Fibroblast of lung (primary cell): ENCODE measurements around the gene CHST11. TPM values are rescaled to one million over a fixed set of nuclear protein-coding genes. Genes with fewer than 3 reads are reported as not detected.
A peak's percentile ranks its signal among the peaks of the same experiment; 100 is the strongest.

ENCODE experiments used
- DNase-seq, 2 donors: peaks; one replicate each; pipeline versions ENCODE4 v3.0.0 to v3.0.0-alpha.2; 2010; ENCODE audit warnings: low read depth in 2 of 2
- H2AFZ ChIP-seq: 2 replicates; pipeline ENCODE4 v1.5.1; 2012; ENCODE audit warnings: low read length, control low read depth, inconsistent platforms
- H3K27ac ChIP-seq: 2 replicates; pipeline ENCODE4 v1.5.1; 2011; ENCODE audit warnings: low read length, control low read depth; ENCODE audit not compliant: insufficient read depth
- H3K27me3 ChIP-seq: 2 replicates; pipeline ENCODE4 v1.5.1; 2011; ENCODE audit warnings: mild to moderate bottlenecking, low read length; ENCODE audit not compliant: control insufficient read depth, insufficient read depth
- H3K36me3 ChIP-seq: 2 replicates; pipeline ENCODE4 v1.5.1; 2011; ENCODE audit warnings: low read length; ENCODE audit not compliant: control insufficient read depth, insufficient read depth
- H3K4me1 ChIP-seq: 2 replicates; pipeline ENCODE4 v1.5.1; 2011; ENCODE audit warnings: low read length; ENCODE audit not compliant: control insufficient read depth, insufficient read depth; ENCODE audit errors: extremely low read depth
- H3K4me2 ChIP-seq: 2 replicates; pipeline ENCODE4 v1.5.1; 2011; ENCODE audit warnings: low read length, control low read depth; ENCODE audit not compliant: insufficient read depth; ENCODE audit errors: extremely low read depth
- H3K4me3 ChIP-seq, 4 experiments: fragments of 200-600 bp in 1 of 4; sonication (generic) in 1 of 4; replicated peaks in 1 of 4; 2 replicates each; pipeline ENCODE4 v1.5.1; 2011 to 2016; ENCODE audit warnings: low read length in 4 of 4, low read depth in 3 of 4, mild to moderate bottlenecking in 3 of 4, control low read depth in 2 of 4, inconsistent platforms in 1 of 4, mixed read lengths in 1 of 4; ENCODE audit not compliant: insufficient read depth in 1 of 4; ENCODE audit errors: control extremely low read depth in 1 of 4
- H3K79me2 ChIP-seq: 2 replicates; pipeline ENCODE4 v1.5.1; 2012; ENCODE audit warnings: mild to moderate bottlenecking, low read length, inconsistent platforms; ENCODE audit not compliant: control insufficient read depth, insufficient read depth
- H3K9ac ChIP-seq: 2 replicates; pipeline ENCODE4 v1.5.1; 2011; ENCODE audit warnings: mild to moderate bottlenecking, low read length, control low read depth; ENCODE audit not compliant: insufficient read depth
- H3K9me3 ChIP-seq: 2 replicates; pipeline ENCODE4 v1.5.1; 2012; ENCODE audit warnings: low read depth, low read length; ENCODE audit not compliant: control insufficient read depth, insufficient read depth
- H4K20me1 ChIP-seq: 2 replicates; pipeline ENCODE4 v1.5.1; 2011; ENCODE audit warnings: low read length; ENCODE audit not compliant: control insufficient read depth, insufficient read depth; ENCODE audit errors: extremely low read depth
- EZH2 ChIP-seq: IDR thresholded peaks from 2 replicates; pipeline ENCODE4 v1.5.1; 2012; ENCODE audit warnings: low read length, control low read depth, mild to moderate bottlenecking; ENCODE audit errors: missing control alignments
- polyA plus RNA-seq, 2 donors: library from polyadenylated mRNA; depleted of rRNA in 1 of 2; stranded (reverse) in 1 of 2; unstranded in 1 of 2; fragments of >200 nt; gene quantifications; 2 replicates each; pipeline ENCODE4 v1.2.1, GENCODE V29; 2011 to 2012; ENCODE audit warnings: missing spikeins in 1 of 2
- total RNA-seq: library from RNA; depleted of rRNA; stranded (reverse); fragments of >200 nt; gene quantifications from 2 replicates; pipeline ENCODE4 v1.2.1, GENCODE V29; 2014
- TF ChIP-seq, protein P1 (sequence below), 2 donors: IDR thresholded peaks in 1 of 2; conservative IDR thresholded peaks in 1 of 2; 1 replicate in 1 of 2; 2 replicates in 1 of 2; pipeline ENCODE4 v1.5.1; 2011 to 2012; ENCODE audit warnings: low read length in 2 of 2, control low read depth in 1 of 2, inconsistent platforms in 1 of 2, low read depth in 1 of 2, mild to moderate bottlenecking in 1 of 2

CHST11 gene
- total and polyA plus RNA-seq, 2 donors (not counting 1 experiment from before 2014, with no cell fraction given): 3.5 to 9.1 TPM

DNA sequence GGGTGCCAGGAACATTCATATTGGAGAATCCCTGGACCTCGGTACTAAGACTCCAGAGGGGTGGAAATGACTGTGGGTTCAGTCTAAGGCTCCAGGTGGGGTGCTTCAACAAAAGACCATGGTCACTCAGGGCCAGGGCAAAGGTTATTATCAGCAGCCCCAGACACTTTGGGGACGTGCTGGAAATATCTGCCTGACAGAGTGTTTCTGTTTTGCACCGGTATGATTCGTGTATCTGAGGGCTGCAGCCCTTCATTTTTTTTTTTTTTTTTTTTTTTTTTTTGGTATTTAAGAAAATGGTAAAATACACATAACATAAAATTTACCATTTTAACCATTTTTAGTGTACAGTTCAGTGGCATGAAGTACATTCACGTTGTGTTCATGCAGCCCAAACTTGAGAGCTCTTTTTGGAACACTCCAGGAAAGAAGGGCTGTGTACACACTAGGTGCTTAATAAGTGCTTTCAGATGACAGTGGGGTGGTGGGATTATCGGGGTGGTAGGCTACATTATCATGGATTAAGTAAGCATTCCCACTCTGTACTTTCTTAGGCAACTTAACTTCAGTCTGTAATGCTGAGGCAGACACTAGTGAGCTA is 120.3 kb downstream of the CHST11 start:
- peaks cover 13% of the 10 kb centered on the region for H3K4me1 ChIP-seq
- TF ChIP-seq, protein P1, sequence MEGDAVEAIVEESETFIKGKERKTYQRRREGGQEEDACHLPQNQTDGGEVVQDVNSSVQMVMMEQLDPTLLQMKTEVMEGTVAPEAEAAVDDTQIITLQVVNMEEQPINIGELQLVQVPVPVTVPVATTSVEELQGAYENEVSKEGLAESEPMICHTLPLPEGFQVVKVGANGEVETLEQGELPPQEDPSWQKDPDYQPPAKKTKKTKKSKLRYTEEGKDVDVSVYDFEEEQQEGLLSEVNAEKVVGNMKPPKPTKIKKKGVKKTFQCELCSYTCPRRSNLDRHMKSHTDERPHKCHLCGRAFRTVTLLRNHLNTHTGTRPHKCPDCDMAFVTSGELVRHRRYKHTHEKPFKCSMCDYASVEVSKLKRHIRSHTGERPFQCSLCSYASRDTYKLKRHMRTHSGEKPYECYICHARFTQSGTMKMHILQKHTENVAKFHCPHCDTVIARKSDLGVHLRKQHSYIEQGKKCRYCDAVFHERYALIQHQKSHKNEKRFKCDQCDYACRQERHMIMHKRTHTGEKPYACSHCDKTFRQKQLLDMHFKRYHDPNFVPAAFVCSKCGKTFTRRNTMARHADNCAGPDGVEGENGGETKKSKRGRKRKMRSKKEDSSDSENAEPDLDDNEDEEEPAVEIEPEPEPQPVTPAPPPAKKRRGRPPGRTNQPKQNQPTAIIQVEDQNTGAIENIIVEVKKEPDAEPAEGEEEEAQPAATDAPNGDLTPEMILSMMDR (conservative IDR thresholded peaks at IDR 0.05 in 1 of 2, IDR thresholded peaks at IDR 0.05 in 1 of 2; ENCODE audit: low read depth in 1 of 2, low read length in 2 of 2): no peak
- no peak for TF ChIP-seq EZH2
- H3K4me3 ChIP-seq: no peak overlapping the region
- H3K9ac ChIP-seq: no peak overlapping the region
- DNase-seq: no peak
- H3K27me3 ChIP-seq: no peaks in the 10 kb centered on the region
- no peaks in the 10 kb centered on the region for H3K36me3 ChIP-seq
- H3K9me3 ChIP-seq: no peaks in the 10 kb centered on the region
- H3K27ac ChIP-seq: no peak overlapping the region
- H2AFZ ChIP-seq: no peak overlapping the region
- no peaks in the 10 kb centered on the region for H3K79me2 ChIP-seq
- H4K20me1 ChIP-seq: no peaks in the 10 kb centered on the region
- H3K4me2 ChIP-seq: no peak overlapping the region

DNA sequence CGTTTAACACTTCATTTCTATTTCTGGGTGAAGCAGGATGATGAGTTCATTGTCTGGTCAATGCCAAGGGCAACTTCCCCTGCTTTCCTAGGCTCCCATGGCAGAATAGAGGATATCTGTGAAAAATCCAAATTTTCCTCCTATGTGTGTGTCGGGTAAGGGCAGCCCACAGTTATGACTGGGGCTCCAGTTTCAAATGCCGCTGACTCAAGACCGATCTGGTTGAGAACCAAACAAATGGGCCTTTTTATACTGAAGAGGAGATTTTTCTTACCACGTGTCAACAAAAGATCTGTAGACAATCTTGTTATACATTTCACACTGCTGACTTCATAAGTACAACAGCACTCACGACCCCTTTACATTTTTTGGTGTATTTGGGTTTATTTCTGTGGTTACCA is 120.8 kb downstream of the CHST11 start:
- no peak overlapping the region for H3K4me2 ChIP-seq
- H3K4me1 ChIP-seq: peaks cover 13% of the 10 kb centered on the region
- no peak overlapping the region for H2AFZ ChIP-seq
- H3K79me2 ChIP-seq: no peaks in the 10 kb centered on the region
- H3K36me3 ChIP-seq: no peaks in the 10 kb centered on the region
- no peaks in the 10 kb centered on the region for H3K27me3 ChIP-seq
- TF ChIP-seq, protein P1 (conservative IDR thresholded peaks at IDR 0.05 in 1 of 2, IDR thresholded peaks at IDR 0.05 in 1 of 2; ENCODE audit: low read depth in 1 of 2, low read length in 2 of 2): no peak
- no peak for TF ChIP-seq EZH2
- no peak overlapping the region for H3K27ac ChIP-seq
- no peak overlapping the region for H3K4me3 ChIP-seq
- H3K9ac ChIP-seq: no peak overlapping the region
- no peaks in the 10 kb centered on the region for H3K9me3 ChIP-seq
- no peaks in the 10 kb centered on the region for H4K20me1 ChIP-seq
- DNase-seq: peak; percentile 37 to 95

DNA sequence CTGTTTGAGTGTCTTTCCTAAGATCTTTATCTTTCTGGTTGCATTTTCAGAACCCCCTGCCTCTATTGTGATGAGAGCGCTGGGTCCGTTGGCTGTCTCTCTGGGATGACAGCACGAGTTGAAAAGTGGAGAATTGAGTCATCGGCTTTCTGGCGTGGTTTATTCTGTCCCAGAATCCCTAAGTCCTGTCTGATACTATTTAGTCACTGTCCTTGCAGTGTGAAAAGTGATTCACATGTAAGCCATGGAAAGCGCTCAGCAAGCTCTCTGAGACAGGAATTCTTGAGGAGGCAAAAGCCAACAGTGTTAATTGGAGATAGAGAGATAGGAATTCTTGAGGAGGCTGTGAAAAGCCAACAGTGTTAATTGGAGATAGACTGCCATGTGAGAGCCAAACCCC is 121.7 kb downstream of the CHST11 start:
- H3K9me3 ChIP-seq: no peaks in the 10 kb centered on the region
- TF ChIP-seq, protein P1 (conservative IDR thresholded peaks at IDR 0.05 in 1 of 2, IDR thresholded peaks at IDR 0.05 in 1 of 2; ENCODE audit: low read depth in 1 of 2, low read length in 2 of 2): no peak
- peaks cover 13% of the 10 kb centered on the region for H3K4me1 ChIP-seq
- H3K4me2 ChIP-seq: no peak overlapping the region
- DNase-seq: peak; percentile 48 to 94
- H4K20me1 ChIP-seq: no peaks in the 10 kb centered on the region
- H3K79me2 ChIP-seq: no peaks in the 10 kb centered on the region
- no peak overlapping the region for H2AFZ ChIP-seq
- H3K27me3 ChIP-seq: no peaks in the 10 kb centered on the region
- no peak overlapping the region for H3K4me3 ChIP-seq
- H3K27ac ChIP-seq: no peak overlapping the region
- H3K36me3 ChIP-seq: no peaks in the 10 kb centered on the region
- H3K9ac ChIP-seq: no peak overlapping the region
